PC-3 (cell line): ENCODE data around the gene NRM.

Source experiments
- CTCF ChIP-seq: fragments of 300-600 bp; sonication (generic); conservative IDR thresholded peaks from 2 replicates; pipeline ENCODE4 v1.5.1; 2017; ENCODE audit warnings: antibody characterized with exemption, low read depth, mild to moderate bottlenecking, low read length
- EZH2phosphoT487 ChIP-seq: fragments of 300-600 bp; sonication (generic); IDR thresholded peaks from 2 replicates; pipeline ENCODE4 v1.6.1; 2018; ENCODE audit warnings: mild to moderate bottlenecking, antibody characterized with exemption, low read length, borderline replicate concordance

- no peak for TF ChIP-seq EZH2phosphoT487
- no peak for TF ChIP-seq CTCF
Measured at GRCh38 chr6:30726506-30727413, 36.0 kb upstream of the NRM start.
